K562 (cell line): ENCODE results near the gene TIMM8A. TPM values are rescaled to one million over a fixed set of nuclear protein-coding genes. Genes with fewer than 3 reads are reported as not detected.

Experiments used
- CXXC5 ChIP-seq: fragments of 250-450 bp; sonication (Bioruptor Pico); IDR thresholded peaks from 2 replicates; pipeline ENCODE4 v1.8.0; 2022; ENCODE audit warnings: inconsistent platforms, mild to moderate bottlenecking, moderate library complexity
- MECOM ChIP-seq: fragments of 250-450 bp; sonication (Bioruptor Pico); IDR thresholded peaks from 2 replicates; pipeline ENCODE4 v1.8.0; 2022; ENCODE audit warnings: inconsistent platforms
- MTF1 ChIP-seq: fragments of 250-450 bp; sonication (Bioruptor Pico); IDR thresholded peaks from 2 replicates; pipeline ENCODE4 v1.9.0; 2021; ENCODE audit warnings: moderate library complexity, mild to moderate bottlenecking, inconsistent platforms, borderline replicate concordance
- ZBTB1 ChIP-seq: sonication (generic); formaldehyde crosslinking; IDR thresholded peaks from 2 replicates; pipeline ENCODE4 v1.8.1; 2023; ENCODE audit warnings: missing genetic modification reagents, low read depth, mild to moderate bottlenecking, borderline replicate concordance
- ZNF561 ChIP-seq: fragments of 450-650 bp; formaldehyde crosslinking; conservative IDR thresholded peaks from 2 replicates; pipeline ENCODE4 v1.4.0; 2020; ENCODE audit warnings: mild to moderate bottlenecking, moderate library complexity
- ZNF764 ChIP-seq: fragments of 250-450 bp; sonication (Bioruptor Pico); IDR thresholded peaks from 2 replicates; pipeline ENCODE4 v1.4.0; 2020; ENCODE audit warnings: low read depth, mild to moderate bottlenecking, moderate library complexity
- polyA plus RNA-seq, 8 experiments: library from polyadenylated mRNA; depleted of rRNA in 4 of 8; stranded (reverse) in 5 of 8; unstranded in 3 of 8; fragments of >200 nt; fragmentation: Nextera tagmentation in 2 of 8; fragmentation: Illumina TruSeq in 1 of 8; extraction: Ambion mirVana in 2 of 8; extraction: Trizol in 1 of 8; gene quantifications; 2 replicates each; pipeline versions ENCODE4 v1.2.1 to v1.2.3, GENCODE V29; 2011 to 2014; ENCODE audit warnings: inconsistent platforms in 1 of 8, missing spikeins in 1 of 8
- total RNA-seq, 7 experiments: library from RNA; depleted of rRNA in 6 of 7; stranded (reverse); fragments of >200 nt in 6 of 7; fragmentation: Illumina TruSeq in 2 of 7; extraction: Trizol in 2 of 7; gene quantifications; 2 replicates each; pipeline versions ENCODE4 v1.2.1 to v1.2.3, GENCODE V29; 2011 to 2021; ENCODE audit warnings: low replicate concordance in 1 of 7
- TF ChIP-seq, protein P1 (sequence below): fragments of 250-450 bp; sonication (Bioruptor Pico); IDR thresholded peaks from 2 replicates; pipeline ENCODE4 v1.8.0; 2021; ENCODE audit warnings: mild to moderate bottlenecking, moderate library complexity
- TF ChIP-seq, protein P2 (sequence below): fragments of 250-450 bp; sonication (Bioruptor Pico); IDR thresholded peaks from 2 replicates; pipeline ENCODE4 v1.5.0; 2021; ENCODE audit warnings: mild to moderate bottlenecking, moderate library complexity
- TF ChIP-seq, protein P3 (sequence below): fragments of 450-650 bp; conservative IDR thresholded peaks from 2 replicates; pipeline ENCODE4 v1.6.1; 2016; ENCODE audit warnings: missing genetic modification characterization, low read depth, mild to moderate bottlenecking, control low read depth, missing compliant biosample characterization
- TF ChIP-seq, protein P4 (sequence below): fragments of 250-450 bp; sonication (Bioruptor Pico); IDR thresholded peaks from 2 replicates; pipeline ENCODE4 v1.5.0; 2021
- TF ChIP-seq, protein P5 (sequence below): sonication (generic); formaldehyde crosslinking; IDR thresholded peaks from 2 replicates; pipeline ENCODE4 v1.5.0; 2020; ENCODE audit warnings: missing genetic modification reagents

Gene TIMM8A
- total and polyA plus RNA-seq, 9 of the 15 experiments (the other 6 are each of a cell fraction or from before 2014, with no cell fraction given) = 10.9 to 132 (median 41.1) TPM

DNA sequence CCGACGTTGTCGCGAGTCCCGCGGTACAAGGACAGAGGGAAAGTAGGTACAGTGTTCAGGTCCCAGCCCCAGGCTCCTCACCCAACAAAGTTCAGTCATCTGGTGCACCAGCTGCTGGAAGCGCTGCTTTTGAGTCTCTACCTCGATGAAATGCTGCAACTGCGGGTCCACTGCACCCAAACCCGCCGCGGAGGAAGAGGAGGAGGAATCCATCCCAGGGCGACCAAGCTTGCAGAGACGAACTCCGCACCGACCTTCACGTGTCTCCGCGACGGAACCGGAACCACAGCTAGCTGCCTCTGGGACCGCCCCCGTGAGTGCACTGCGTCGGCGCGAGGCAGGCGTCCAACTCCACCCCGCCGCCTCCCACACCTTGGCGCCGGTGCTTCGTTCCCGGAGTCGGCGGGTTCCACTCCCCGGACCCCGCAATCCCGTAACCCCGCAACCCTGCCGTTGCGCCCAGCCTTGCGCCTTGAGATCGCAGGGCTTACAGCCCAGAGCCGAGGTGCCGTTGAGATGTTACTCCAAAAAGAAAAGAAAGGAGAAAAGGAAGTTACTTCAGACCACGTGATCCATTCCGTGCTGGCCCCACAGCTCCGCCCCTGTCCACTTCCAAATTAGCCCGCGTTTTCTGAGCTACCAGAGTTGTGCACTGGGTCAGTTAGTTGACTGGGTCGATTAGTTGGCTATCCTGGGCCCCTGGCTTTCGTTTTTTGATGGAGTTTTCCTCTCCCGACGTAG lies at the start of gene TIMM8A (continued):
- TF ChIP-seq ZNF764 (CRISPR knock-in tag) (no peak), ZNF561 (no peak), ZBTB1 (CRISPR knock-in tag) (no peak), MTF1 (CRISPR knock-in tag) (no peak), CXXC5 (CRISPR knock-in tag) (peak; percentile 77), MECOM (CRISPR knock-in tag) (no peak)
- TF ChIP-seq, protein P1, sequence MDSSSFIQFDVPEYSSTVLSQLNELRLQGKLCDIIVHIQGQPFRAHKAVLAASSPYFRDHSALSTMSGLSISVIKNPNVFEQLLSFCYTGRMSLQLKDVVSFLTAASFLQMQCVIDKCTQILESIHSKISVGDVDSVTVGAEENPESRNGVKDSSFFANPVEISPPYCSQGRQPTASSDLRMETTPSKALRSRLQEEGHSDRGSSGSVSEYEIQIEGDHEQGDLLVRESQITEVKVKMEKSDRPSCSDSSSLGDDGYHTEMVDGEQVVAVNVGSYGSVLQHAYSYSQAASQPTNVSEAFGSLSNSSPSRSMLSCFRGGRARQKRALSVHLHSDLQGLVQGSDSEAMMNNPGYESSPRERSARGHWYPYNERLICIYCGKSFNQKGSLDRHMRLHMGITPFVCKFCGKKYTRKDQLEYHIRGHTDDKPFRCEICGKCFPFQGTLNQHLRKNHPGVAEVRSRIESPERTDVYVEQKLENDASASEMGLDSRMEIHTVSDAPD (CRISPR knock-in tag) = no peak
- TF ChIP-seq, protein P2, sequence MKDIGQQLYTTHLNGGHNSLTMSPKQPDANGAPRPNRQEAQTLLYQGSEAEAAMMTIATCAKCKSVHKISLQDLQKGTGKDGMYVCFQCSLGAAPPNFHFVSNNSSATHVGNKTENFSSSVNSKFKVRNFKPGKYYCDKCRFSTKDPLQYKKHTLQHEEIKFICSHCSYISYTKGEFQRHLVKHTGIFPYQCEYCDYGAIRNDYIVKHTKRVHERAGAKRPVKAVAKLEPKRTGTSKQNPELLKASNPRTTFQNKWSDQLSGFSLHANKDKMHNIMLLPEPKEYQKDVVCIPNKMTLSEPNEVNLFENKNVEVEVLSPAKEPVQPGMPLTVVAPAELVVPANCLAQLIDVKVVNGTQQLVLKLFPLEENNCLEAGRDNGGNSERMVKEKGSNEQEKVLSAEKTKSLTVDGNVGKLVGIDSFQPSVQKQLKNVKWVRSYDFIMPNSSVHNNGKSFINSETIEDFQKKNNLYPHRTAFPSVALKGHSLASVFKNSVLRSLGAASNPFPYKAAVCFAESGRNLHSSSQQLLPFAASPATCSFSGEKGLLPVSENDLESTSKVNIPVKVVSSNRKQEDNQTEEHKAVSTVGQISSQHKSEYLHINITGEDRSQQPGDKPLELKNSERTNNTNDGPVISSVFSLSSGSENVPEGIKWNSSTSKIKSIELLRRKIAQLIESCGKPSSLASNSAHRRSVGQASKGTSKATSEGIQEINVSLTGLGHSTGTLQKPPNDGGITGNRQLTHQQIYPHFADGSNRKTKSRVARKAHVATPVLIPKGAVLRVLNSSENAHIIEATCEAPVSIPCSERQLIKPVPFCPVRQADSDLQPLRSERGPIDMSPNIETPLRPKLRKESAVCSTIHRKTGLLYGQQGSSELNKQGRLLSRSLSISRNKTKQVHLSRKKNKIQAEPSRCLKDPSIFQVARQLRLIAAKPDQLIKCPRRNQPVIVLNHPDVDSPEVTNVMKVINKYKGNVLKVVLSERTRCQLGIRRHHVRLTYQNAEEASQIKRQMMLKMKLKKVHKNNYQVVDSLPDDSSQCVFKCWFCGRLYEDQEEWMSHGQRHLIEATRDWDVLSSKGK (CRISPR knock-in tag) = no peak
- TF ChIP-seq, protein P3, sequence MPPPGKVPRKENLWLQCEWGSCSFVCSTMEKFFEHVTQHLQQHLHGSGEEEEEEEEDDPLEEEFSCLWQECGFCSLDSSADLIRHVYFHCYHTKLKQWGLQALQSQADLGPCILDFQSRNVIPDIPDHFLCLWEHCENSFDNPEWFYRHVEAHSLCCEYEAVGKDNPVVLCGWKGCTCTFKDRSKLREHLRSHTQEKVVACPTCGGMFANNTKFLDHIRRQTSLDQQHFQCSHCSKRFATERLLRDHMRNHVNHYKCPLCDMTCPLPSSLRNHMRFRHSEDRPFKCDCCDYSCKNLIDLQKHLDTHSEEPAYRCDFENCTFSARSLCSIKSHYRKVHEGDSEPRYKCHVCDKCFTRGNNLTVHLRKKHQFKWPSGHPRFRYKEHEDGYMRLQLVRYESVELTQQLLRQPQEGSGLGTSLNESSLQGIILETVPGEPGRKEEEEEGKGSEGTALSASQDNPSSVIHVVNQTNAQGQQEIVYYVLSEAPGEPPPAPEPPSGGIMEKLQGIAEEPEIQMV = no peak
- TF ChIP-seq, protein P4, sequence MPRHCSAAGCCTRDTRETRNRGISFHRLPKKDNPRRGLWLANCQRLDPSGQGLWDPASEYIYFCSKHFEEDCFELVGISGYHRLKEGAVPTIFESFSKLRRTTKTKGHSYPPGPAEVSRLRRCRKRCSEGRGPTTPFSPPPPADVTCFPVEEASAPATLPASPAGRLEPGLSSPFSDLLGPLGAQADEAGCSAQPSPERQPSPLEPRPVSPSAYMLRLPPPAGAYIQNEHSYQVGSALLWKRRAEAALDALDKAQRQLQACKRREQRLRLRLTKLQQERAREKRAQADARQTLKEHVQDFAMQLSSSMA (CRISPR knock-in tag) = no peak
- TF ChIP-seq, protein P5, sequence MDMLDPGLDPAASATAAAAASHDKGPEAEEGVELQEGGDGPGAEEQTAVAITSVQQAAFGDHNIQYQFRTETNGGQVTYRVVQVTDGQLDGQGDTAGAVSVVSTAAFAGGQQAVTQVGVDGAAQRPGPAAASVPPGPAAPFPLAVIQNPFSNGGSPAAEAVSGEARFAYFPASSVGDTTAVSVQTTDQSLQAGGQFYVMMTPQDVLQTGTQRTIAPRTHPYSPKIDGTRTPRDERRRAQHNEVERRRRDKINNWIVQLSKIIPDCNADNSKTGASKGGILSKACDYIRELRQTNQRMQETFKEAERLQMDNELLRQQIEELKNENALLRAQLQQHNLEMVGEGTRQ (CRISPR knock-in tag) = peak; percentile 85
